ENCODE data around the gene PDLIM4.

PDLIM4 gene

GRCh38 chr5:132253452-132254320 is 3.8 kb upstream of the PDLIM4 start:
- no peak for TF ChIP-seq REST (IDR thresholded peaks at IDR 0.05; ENCODE audit: insufficient read depth in 1 of 2, low read depth in 2 of 2, low read length in 2 of 2)
- no peak for TF ChIP-seq FOXP2 (optimal IDR thresholded peaks at IDR 0.05; ENCODE audit: borderline replicate concordance, extremely low read depth, extremely low read length, insufficient read depth)
- no peak for TF ChIP-seq TAF1 (IDR thresholded peaks at IDR 0.05; ENCODE audit: borderline replicate concordance, insufficient read depth, low read length)
- no peak for TF ChIP-seq POLR2AphosphoS5 (IDR thresholded peaks at IDR 0.05; ENCODE audit: low read depth, low read length)
- no peak for TF ChIP-seq SIN3A (IDR thresholded peaks at IDR 0.05; ENCODE audit: borderline replicate concordance, insufficient read depth, low read length)

- TF ChIP-seq POLR2AphosphoS5 (IDR thresholded peaks at IDR 0.05; ENCODE audit: low read depth, low read length) (no peak), SIN3A (IDR thresholded peaks at IDR 0.05; ENCODE audit: borderline replicate concordance, insufficient read depth, low read length) (no peak), FOXP2 (optimal IDR thresholded peaks at IDR 0.05; ENCODE audit: borderline replicate concordance, extremely low read depth, extremely low read length, insufficient read depth) (no peak), TAF1 (IDR thresholded peaks at IDR 0.05; ENCODE audit: borderline replicate concordance, insufficient read depth, low read length) (no peak), REST (IDR thresholded peaks at IDR 0.05; ENCODE audit: insufficient read depth in 1 of 2, low read depth in 2 of 2, low read length in 2 of 2) (no peak)
Measured at GRCh38 chr5:132254321-132254977, 3.0 kb upstream of the PDLIM4 start.

- TF ChIP-seq FOXP2 (optimal IDR thresholded peaks at IDR 0.05; ENCODE audit: borderline replicate concordance, extremely low read depth, extremely low read length, insufficient read depth): no peak
- no peak for TF ChIP-seq REST (IDR thresholded peaks at IDR 0.05; ENCODE audit: insufficient read depth in 1 of 2, low read depth in 2 of 2, low read length in 2 of 2)
- no peak for TF ChIP-seq POLR2AphosphoS5 (IDR thresholded peaks at IDR 0.05; ENCODE audit: low read depth, low read length)
- no peak for TF ChIP-seq SIN3A (IDR thresholded peaks at IDR 0.05; ENCODE audit: borderline replicate concordance, insufficient read depth, low read length)
- no peak for TF ChIP-seq TAF1 (IDR thresholded peaks at IDR 0.05; ENCODE audit: borderline replicate concordance, insufficient read depth, low read length)
Measured at GRCh38 chr5:132256086-132256782, 1.3 kb upstream of the PDLIM4 start.

GRCh38 chr5:132256783-132257130 is 739 bp upstream of the PDLIM4 start:
- no peak for TF ChIP-seq POLR2AphosphoS5 (IDR thresholded peaks at IDR 0.05; ENCODE audit: low read depth, low read length)
- no peak for TF ChIP-seq REST (IDR thresholded peaks at IDR 0.05; ENCODE audit: insufficient read depth in 1 of 2, low read depth in 2 of 2, low read length in 2 of 2)
- no peak for TF ChIP-seq TAF1 (IDR thresholded peaks at IDR 0.05; ENCODE audit: borderline replicate concordance, insufficient read depth, low read length)
- no peak for TF ChIP-seq SIN3A (IDR thresholded peaks at IDR 0.05; ENCODE audit: borderline replicate concordance, insufficient read depth, low read length)
- no peak for TF ChIP-seq FOXP2 (optimal IDR thresholded peaks at IDR 0.05; ENCODE audit: borderline replicate concordance, extremely low read depth, extremely low read length, insufficient read depth)
